HG03139 (cell line): ENCODE measurements around the gene SURF6.

Experiments
- ATAC-seq: cut with Tn5 transposase; IDR thresholded peaks from one replicate; pipeline ENCODE4 v1.9.1; 2021; ENCODE audit not compliant: unreplicated experiment

SURF6 gene

DNA sequence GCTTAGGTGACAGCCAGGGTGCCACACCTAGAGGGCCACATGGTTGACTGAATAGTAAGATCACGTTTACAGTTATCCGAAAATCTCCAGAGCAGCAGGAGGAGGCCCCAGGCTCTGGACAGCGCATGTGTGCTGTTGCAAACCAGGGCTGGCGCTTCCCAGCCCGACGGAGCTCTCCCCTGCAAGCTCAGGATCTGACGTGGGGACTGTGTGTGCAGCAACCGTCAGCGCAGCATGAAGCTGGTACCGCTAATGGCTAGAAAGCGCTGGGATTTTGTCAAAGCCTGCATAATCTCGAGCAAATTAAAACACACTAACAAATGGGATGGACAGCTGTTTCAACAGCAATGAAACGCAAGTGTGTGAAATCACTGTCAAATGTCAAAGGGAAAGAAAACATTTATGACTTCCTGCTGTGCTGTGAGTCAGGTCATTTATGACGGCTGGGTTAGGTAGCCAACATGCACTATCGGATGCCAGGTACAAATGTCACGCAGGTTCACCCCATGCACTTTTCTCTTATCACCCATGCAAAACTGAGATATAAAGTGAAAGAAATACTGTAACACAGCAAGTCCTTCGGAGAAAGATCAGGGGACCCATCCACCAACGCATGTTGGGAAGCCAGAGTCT lies 32.4 kb upstream of the SURF6 start:
- ATAC-seq: no peak

DNA sequence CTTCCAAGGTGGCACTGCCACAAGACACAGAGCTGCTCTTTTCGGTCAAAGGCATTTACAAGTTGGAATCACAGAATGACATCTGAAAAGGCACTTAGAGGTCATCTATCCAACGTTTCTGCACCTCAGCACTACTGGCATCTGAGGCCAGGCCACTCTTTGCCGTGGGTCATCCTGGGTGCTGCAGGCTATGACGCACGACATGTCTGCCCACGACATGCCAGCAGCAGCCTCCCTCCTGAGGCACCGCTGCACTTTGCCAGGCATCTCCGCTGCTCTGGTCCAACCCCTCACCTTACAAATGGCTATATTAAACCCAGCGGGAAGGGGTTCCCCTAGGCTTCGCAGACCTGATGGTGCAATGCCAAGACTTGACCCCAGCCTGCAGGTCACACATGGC lies 31.8 kb upstream of the SURF6 start:
- no peak for ATAC-seq

DNA sequence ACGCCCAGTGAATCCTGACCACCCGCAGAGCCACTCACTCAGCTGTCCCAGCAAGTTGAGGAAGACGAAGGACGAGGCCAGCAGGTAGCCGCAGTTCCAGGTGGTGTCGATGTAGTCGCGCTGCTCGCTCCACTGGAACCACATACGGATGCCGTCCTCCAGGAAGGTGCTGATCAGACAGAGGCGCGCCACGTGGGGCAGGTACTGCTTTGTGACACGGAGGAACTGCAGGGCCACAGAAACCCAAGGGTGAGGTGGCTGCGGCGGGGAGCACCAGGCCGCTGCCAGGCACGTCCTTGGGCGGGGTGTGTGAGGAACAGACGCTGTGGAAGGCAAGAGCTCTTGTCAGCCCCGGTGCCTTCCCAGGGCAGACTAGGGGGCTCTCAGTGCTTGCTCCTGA lies 31.2 kb upstream of the SURF6 start:
- no peak for ATAC-seq

- no peak for ATAC-seq
Observed at GRCh38 chr9:133366435-133366834, 30.4 kb upstream of the SURF6 start.

DNA sequence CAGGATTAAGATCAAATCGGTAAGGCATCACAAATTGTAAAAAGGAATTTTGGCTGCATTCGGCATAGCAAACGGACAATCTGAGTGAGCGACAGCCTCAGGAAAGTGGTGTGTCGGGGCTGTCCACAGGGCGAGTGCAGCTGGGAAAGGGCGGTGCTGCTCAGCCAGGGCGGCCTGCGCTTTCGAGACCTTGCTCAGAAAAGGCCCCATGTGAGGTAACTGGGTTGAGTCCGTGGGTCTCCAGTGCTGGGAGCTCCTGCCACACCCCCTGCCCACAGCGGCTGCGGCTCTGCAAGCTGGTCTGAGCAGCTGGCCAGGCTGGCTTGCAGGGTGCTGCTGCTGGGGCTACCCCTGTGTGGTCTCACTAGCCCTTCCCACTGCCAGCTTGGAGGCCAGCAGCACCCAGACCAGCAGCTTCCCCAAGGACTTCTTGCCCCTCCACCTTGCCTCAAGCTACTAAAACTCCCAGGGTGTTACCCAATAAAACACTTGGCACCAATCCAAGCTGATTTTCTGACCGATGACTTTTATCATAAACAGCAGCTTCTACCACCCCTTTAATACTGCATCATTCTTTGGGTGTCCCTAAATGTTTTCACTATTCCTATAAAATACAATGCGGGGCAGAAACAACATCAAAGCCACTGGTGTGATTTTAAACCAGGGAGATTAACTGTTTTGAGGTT lies 26.5 kb upstream of the SURF6 start:
- no peak for ATAC-seq

DNA sequence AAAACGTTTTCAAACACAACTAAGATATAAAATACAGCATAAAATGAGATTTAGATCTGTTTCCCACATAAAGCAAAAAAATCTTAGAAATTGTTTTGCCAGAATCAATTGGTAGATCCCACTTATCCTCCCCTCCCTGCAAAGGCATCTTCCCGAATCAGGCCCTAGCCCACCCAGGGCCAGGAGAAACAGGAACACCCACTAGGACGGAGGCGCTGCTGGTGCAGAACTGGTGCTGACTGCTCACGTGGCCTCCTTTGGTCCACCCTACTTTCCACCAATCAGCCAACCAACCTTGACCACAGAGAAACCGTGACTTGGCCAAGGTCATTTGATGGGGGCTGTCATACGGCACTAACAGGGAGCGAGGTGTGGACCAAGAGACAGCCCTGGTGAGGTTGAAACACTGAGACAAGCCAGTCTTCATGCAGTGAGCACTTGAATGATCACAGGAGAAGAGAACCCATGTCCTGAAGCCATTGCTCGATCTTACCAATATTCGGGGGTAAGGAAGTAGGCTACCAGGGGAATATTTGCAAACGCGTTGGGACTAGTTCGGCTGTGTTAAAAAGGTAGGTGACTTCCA lies 25.6 kb upstream of the SURF6 start:
- ATAC-seq: no peak

DNA sequence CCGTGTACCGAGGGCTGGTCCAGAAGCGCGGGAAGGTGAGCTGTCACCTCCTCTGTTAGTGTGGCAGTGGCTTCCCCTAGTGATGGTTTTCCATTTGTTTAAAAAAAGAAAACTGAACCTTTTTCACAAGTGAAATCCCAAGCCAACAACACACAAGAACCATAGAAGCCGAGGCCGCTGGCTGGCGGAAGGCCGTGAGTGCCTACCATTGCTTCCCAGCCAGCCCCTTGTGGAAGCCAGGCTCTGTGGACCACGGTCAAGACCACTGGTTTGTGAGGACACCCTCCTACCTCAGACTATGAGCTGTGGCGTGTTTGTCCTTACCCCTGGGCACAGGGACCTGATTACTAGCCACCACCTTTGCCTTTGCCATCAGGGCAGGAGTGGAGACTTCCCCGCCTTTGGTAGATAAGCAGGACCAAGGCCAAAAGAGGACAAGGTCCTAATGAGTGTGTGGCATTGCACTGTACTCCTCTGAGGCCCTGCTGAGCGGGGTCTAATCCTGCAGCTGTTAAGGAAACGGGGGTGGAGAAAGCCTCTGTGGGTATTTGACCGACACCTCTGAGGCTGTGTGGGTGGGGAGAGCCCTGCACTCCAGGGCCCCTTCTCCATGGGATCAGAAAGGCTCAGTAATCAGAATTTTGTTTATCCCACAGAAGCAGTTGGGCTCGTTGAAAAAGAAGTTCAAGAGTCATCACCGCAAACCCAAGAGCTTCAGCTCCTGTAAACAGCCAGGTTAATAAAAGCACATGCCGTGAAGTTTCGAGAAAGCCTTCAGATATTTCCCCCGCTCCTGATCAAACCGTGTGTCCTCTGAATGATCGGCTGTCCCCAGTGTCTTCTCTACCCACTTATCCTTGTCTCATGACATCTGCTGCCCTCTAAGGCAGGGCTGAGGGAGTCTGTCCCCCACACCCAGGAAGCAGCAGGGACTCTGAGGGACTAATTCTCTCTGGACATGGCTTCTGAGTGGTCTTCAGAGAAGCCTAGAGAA lies 24.7 kb upstream of the SURF6 start:
- no peak for ATAC-seq

DNA sequence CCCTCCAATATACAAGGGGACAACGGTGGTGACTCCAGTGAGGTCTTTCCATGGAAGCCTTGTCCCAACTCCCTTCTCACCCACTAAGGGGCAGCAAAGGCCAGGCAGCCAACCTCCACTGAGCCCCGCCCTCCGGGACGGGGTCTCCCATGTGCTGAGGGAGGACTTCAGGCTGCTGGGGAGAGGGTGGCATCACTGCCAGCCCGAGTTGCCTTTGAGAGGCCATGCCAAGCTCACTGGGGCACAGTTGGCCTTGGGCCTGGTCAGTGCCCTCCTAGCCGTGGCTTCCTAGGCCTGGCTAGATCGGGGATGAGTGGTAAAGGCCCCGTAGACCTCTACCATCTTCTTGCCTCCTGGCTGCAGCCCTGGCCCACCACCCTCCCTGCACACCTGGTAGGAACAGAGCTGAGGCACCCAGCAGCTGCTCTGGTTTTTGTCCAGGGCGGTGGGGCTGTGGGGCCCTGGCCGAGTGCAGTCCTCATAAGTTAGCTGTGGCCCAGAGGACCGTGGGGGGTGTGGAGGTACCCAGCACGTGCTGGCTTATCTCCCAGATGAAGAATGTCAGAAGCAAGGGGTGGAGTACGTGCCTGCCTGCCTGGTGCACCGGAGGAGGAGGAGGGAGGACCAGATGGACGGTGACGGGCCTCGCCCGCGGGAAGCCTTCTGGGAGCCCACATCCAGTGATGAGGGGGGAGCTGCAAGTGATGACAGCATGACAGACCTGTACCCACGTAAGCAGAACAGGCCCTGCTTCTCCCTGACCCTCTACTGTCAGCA lies 23.6 kb upstream of the SURF6 start:
- ATAC-seq: no peak

GRCh38 chr9:133357656-133358055 lies 21.7 kb upstream of the SURF6 start:
- ATAC-seq: no peak

DNA sequence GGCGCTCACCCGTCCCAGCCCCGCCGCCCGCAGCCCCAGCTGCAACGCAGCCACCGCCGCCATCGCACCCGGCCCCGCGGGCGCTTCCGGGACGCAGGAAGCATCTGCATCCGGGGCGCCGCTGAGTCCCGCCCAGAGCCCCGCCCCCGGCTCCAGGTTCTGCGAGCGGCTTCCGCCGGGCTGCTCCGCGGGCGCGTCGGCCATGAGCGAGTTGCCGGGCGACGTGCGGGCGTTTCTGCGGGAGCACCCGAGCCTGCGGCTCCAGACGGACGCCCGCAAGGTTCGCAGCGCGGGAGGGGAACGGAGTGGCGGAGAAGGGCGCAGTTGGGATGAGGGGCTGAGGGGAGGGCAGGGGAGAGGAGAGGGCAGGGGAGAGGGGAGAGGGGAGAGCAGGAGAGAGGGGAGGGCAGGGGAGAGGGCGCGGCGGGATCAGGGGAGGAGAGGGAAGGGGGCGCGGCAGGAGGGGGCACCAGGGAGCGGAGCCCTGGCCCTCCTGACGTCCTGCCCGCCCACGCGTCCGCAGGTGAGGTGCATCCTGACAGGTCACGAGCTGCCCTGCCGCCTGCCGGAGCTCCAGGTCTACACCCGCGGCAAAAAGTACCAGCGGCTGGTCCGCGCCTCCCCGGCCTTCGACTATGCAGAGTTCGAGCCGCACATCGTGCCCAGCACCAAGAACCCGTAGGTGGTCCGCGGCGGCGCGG lies 20.6 kb upstream of the SURF6 start, which contains the start of the genes SURF1 and SURF2:
SURF1 (minus strand) TSS at position 97 of the 701 bp plus-strand sequence; CDS start at position 63, 34 bp downstream.
SURF2 (plus strand) TSS at position 160 of the 701 bp plus-strand sequence; CDS start at position 203, 43 bp downstream.
- ATAC-seq: peak; percentile 53

- ATAC-seq: peak; percentile 24
Observed at GRCh38 chr9:133355881-133356357, 19.9 kb upstream of the SURF6 start.

GRCh38 chr9:133354766-133355165 lies 18.8 kb upstream of the SURF6 start:
- ATAC-seq: no peak

GRCh38 chr9:133353548-133353947 lies 17.6 kb upstream of the SURF6 start:
- ATAC-seq: no peak

DNA sequence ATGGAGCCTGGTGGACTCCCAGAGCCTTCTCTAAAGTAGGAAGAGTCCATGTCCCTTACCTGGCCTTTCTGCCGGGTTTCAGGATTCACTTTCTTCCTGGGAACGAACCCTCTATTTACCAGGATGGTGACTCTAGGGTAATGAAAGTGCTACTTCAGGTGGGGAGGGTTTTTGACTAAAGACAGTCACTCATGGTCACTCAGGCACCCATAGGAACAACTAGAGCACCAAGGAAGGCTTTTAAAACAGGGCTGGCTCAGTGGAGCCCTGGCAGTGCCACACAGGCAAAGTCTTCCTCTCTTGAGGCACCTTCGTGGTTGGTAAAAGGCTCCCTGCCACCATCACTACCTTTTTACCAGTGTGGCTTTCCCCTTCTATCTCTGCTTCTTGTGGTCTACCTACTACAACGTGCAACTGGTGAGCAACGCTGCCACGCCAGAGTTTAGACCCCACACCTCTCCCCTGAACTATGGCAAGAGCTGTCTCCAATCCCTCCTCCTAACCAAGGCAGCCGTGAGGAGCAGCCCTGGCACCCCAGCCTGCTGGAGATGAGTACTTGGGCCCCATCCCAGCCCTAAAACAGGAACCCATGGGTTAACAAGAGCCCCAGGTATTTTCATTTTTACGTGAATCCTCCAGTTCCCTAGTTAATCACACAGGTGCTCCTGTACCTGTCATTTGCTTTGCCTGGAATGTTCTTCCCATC lies 16.8 kb upstream of the SURF6 start:
- ATAC-seq: no peak

DNA sequence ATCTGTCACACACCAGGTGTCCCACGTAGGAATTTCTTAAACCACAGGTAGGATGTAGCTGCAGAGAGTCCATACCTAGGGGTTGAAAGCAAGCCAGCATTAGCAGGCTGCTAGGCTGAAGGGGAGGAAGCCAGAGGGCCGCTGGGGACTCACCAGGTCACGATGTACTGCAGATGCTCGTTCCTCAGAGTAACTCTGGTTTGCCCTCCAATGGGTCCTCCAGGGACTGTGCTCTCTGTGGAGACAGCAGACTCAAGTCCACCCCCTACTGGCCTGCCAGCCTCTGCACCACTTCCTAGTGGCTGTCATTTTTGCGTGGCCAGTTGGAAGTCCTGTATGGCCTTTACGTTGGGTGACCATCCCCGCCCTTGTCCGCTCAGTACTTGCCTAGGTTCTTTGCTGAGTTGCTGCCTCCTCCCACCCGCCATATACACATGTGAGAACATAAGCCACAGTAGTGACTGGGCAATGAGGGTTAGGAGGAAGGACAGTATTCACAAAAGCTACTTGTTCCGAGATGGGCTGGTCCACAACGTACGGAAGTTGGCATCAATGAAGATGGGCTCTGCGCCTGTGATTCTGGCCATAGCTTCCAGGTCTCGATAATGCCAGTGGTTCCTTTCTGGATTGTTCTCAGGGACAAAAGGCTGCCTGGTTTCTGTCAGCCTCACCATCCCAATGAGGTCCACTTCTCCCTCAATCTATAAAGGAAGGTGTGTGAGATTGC lies 16.1 kb upstream of the SURF6 start:
- ATAC-seq: no peak

DNA sequence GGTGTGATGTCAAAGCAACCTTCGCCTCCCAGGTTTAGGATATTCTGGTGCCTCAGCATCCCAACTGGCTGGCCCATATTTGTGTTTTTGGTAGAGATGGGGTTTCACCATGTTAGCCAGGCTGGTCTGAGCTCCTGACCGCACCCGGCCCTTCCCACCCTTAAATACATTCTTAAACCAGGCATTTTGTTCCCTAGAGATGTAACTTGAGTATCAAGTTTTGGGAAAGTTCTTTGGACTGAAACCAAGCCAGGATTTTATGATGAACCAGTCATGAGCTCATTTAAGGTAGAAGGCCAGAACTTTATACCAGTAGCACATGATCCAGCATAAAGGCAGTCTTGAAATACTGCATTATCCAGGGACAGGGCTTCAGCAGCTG lies 15.5 kb upstream of the SURF6 start:
- no peak for ATAC-seq

DNA sequence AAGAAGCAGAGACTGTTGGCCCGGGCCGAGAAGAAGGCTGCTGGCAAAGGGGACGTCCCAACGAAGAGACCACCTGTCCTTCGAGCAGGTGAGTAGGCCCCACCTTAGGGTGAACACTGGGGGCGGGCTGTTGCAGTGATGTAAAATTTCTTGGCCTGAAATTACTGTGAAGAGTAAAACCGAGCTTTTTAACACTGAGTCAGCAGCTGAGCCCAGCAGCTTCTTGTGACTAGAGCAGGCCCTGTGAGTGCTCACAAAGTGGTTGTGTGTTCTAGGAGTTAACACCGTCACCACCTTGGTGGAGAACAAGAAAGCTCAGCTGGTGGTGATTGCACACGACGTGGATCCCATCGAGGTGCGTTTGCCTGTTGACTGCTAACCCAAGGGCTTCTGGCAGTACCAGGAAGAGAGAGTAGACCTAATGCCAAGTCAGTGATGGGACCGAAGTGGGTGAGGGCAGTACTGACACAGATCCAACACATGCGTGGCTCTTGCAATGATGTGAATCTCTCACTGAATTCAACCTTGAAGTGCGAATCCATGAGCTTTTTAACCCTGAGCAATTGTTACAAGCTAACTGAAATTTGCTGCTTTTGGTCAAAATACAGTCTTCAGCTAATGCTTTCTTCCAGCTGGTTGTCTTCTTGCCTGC lies 14.1 kb upstream of the SURF6 start:
- no peak for ATAC-seq
